Measurements from ENCODE around the gene ZBTB7C. TPM values are rescaled to one million over a fixed set of nuclear protein-coding genes. Genes with fewer than 3 reads are reported as not detected.

Gene ZBTB7C
- total and polyA plus RNA-seq, 4 donors: 0.19 to 1.1 (median 0.45) TPM

DNA sequence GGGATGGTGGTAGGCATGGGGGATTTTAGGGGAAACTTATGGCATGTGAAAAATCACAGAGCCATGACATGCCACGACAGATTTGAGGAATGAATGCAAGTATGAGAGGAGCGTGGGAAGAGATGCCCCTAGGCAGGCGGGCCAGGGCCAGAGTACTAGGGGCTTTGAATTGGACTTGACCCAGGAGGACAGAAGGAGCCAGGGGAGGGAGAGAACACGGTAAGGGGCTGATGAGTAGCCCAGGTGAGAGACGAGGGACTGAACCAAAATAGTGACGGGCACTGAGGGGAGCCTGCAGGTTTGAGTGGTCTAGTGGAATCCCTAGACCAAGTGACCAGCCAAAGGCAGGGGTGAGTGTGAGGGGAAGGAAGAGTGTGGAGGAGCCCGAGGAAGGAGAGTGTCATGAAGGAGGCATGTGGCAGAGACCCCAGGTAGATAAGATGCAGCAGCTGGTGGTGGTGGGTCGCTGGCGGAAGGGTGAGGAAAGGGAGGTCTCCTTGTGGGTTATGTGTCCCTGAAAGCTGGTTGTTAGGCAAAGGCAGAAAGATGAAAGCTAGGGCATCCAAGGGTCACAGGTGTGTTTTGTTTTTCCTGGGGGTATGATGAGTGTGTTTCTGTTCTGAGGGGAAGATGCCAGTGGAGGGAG, 48.7 kb downstream of the ZBTB7C start:
- no peak overlapping the region for H3K4me3 ChIP-seq (ENCODE audit: low read depth in 1 of 3, low read length in 3 of 3)
- 88% methylated on average over 9 of the region's 9 CpGs for WGBS
- no peaks in the 10 kb centered on the region for H3K36me3 ChIP-seq (ENCODE audit: control insufficient read depth in 4 of 4, insufficient read depth in 3 of 4, low read depth in 1 of 4, low read length in 3 of 4)
- no peak overlapping the region for H3K27ac ChIP-seq (ENCODE audit: low read depth in 1 of 2, low read length in 2 of 2)
- H3K9me3 ChIP-seq (ENCODE audit: control insufficient read depth in 4 of 4, low read length in 3 of 4): peaks cover 0 to 3% (median 0%) of the 10 kb centered on the region in 4 donors
- H3K9ac ChIP-seq (ENCODE audit: low read depth in 1 of 2, low read length in 2 of 2): no peak overlapping the region
- no peak for DNase-seq (ENCODE audit: low spot score)
- no peaks in the 10 kb centered on the region for H3K27me3 ChIP-seq (ENCODE audit: control insufficient read depth in 4 of 4, insufficient read depth in 4 of 4, low read length in 3 of 4)
- no peaks in the 10 kb centered on the region for H3K4me1 ChIP-seq (ENCODE audit: control insufficient read depth in 4 of 4, insufficient read depth in 4 of 4, low read length in 3 of 4)
- TF ChIP-seq RAD21 (IDR thresholded peaks at IDR 0.05) (no peak), FOXA2 (IDR thresholded peaks at IDR 0.05) (no peak), HNF4A (conservative IDR thresholded peaks at IDR 0.05) (no peak), JUND (IDR thresholded peaks at IDR 0.05) (no peak), YY1 (IDR thresholded peaks at IDR 0.05) (no peak), NR2F2 (IDR thresholded peaks at IDR 0.05) (no peak), RXRA (IDR thresholded peaks at IDR 0.05) (no peak)
- TF ChIP-seq, protein P1, sequence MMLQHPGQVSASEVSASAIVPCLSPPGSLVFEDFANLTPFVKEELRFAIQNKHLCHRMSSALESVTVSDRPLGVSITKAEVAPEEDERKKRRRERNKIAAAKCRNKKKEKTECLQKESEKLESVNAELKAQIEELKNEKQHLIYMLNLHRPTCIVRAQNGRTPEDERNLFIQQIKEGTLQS (IDR thresholded peaks at IDR 0.05): no peak
- TF ChIP-seq, protein P2, sequence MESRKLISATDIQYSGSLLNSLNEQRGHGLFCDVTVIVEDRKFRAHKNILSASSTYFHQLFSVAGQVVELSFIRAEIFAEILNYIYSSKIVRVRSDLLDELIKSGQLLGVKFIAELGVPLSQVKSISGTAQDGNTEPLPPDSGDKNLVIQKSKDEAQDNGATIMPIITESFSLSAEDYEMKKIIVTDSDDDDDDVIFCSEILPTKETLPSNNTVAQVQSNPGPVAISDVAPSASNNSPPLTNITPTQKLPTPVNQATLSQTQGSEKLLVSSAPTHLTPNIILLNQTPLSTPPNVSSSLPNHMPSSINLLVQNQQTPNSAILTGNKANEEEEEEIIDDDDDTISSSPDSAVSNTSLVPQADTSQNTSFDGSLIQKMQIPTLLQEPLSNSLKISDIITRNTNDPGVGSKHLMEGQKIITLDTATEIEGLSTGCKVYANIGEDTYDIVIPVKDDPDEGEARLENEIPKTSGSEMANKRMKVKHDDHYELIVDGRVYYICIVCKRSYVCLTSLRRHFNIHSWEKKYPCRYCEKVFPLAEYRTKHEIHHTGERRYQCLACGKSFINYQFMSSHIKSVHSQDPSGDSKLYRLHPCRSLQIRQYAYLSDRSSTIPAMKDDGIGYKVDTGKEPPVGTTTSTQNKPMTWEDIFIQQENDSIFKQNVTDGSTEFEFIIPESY (IDR thresholded peaks at IDR 0.05): no peak
- TF ChIP-seq, protein P3, sequence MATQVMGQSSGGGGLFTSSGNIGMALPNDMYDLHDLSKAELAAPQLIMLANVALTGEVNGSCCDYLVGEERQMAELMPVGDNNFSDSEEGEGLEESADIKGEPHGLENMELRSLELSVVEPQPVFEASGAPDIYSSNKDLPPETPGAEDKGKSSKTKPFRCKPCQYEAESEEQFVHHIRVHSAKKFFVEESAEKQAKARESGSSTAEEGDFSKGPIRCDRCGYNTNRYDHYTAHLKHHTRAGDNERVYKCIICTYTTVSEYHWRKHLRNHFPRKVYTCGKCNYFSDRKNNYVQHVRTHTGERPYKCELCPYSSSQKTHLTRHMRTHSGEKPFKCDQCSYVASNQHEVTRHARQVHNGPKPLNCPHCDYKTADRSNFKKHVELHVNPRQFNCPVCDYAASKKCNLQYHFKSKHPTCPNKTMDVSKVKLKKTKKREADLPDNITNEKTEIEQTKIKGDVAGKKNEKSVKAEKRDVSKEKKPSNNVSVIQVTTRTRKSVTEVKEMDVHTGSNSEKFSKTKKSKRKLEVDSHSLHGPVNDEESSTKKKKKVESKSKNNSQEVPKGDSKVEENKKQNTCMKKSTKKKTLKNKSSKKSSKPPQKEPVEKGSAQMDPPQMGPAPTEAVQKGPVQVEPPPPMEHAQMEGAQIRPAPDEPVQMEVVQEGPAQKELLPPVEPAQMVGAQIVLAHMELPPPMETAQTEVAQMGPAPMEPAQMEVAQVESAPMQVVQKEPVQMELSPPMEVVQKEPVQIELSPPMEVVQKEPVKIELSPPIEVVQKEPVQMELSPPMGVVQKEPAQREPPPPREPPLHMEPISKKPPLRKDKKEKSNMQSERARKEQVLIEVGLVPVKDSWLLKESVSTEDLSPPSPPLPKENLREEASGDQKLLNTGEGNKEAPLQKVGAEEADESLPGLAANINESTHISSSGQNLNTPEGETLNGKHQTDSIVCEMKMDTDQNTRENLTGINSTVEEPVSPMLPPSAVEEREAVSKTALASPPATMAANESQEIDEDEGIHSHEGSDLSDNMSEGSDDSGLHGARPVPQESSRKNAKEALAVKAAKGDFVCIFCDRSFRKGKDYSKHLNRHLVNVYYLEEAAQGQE (IDR thresholded peaks at IDR 0.05): no peak

DNA sequence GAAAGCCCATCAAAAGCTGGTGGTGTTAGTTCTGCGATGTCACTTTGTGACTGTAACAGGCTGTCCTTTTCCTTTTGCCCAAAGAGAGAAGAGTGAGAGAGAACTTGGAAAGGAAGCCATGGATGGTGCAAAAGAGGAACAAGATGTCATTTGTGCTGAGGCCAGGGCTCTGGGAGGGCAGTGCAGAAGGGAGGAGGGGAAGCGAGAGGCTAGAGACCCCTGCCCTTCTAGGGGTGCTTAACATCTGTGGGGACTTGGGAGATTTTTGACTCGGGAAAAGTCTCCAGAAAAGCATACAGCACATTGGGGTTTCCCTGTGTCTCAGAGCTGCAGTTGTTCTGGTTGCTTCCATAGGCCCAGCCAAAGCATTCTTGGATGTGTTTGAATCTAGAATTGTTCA, 49.6 kb downstream of the ZBTB7C start:
- H3K4me3 ChIP-seq (ENCODE audit: low read depth in 1 of 3, low read length in 3 of 3): no peak overlapping the region
- H3K9ac ChIP-seq (ENCODE audit: low read depth in 1 of 2, low read length in 2 of 2): no peak overlapping the region
- no peak for DNase-seq (ENCODE audit: low spot score)
- no peaks in the 10 kb centered on the region for H3K27me3 ChIP-seq (ENCODE audit: control insufficient read depth in 4 of 4, insufficient read depth in 4 of 4, low read length in 3 of 4)
- no peak overlapping the region for H3K27ac ChIP-seq (ENCODE audit: low read depth in 1 of 2, low read length in 2 of 2)
- no peaks in the 10 kb centered on the region for H3K36me3 ChIP-seq (ENCODE audit: control insufficient read depth in 4 of 4, insufficient read depth in 3 of 4, low read depth in 1 of 4, low read length in 3 of 4)
- no peaks in the 10 kb centered on the region for H3K4me1 ChIP-seq (ENCODE audit: control insufficient read depth in 4 of 4, insufficient read depth in 4 of 4, low read length in 3 of 4)
- WGBS: 77% methylated on average over 3 of the region's 3 CpGs
- no peaks in the 10 kb centered on the region for H3K9me3 ChIP-seq (ENCODE audit: control insufficient read depth in 4 of 4, low read length in 3 of 4)
- TF ChIP-seq NR2F2 (IDR thresholded peaks at IDR 0.05): no peak
- TF ChIP-seq HNF4G (IDR thresholded peaks at IDR 0.05): no peak
- no peak for TF ChIP-seq HNF4A (conservative IDR thresholded peaks at IDR 0.05)
- TF ChIP-seq RXRA (IDR thresholded peaks at IDR 0.05): no peak
- no peak for TF ChIP-seq YY1 (IDR thresholded peaks at IDR 0.05)
- TF ChIP-seq, protein P1 (IDR thresholded peaks at IDR 0.05): no peak
- TF ChIP-seq RAD21 (IDR thresholded peaks at IDR 0.05): no peak
- TF ChIP-seq, protein P4, sequence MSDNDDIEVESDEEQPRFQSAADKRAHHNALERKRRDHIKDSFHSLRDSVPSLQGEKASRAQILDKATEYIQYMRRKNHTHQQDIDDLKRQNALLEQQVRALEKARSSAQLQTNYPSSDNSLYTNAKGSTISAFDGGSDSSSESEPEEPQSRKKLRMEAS (IDR thresholded peaks at IDR 0.05): no peak
- TF ChIP-seq FOXA2 (IDR thresholded peaks at IDR 0.05): no peak
- TF ChIP-seq GABPA (IDR thresholded peaks at IDR 0.05 in 1 of 2, conservative IDR thresholded peaks at IDR 0.05 in 1 of 2): no peak
- no peak for TF ChIP-seq JUND (IDR thresholded peaks at IDR 0.05)
- TF ChIP-seq SP1 (IDR thresholded peaks at IDR 0.05): no peak
- TF ChIP-seq, protein P2 (IDR thresholded peaks at IDR 0.05): no peak
- TF ChIP-seq, protein P5, sequence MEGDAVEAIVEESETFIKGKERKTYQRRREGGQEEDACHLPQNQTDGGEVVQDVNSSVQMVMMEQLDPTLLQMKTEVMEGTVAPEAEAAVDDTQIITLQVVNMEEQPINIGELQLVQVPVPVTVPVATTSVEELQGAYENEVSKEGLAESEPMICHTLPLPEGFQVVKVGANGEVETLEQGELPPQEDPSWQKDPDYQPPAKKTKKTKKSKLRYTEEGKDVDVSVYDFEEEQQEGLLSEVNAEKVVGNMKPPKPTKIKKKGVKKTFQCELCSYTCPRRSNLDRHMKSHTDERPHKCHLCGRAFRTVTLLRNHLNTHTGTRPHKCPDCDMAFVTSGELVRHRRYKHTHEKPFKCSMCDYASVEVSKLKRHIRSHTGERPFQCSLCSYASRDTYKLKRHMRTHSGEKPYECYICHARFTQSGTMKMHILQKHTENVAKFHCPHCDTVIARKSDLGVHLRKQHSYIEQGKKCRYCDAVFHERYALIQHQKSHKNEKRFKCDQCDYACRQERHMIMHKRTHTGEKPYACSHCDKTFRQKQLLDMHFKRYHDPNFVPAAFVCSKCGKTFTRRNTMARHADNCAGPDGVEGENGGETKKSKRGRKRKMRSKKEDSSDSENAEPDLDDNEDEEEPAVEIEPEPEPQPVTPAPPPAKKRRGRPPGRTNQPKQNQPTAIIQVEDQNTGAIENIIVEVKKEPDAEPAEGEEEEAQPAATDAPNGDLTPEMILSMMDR (IDR thresholded peaks at IDR 0.05; ENCODE audit: low read depth, low read length, missing input control): no peak
- no peak for TF ChIP-seq FOXA1 (IDR thresholded peaks at IDR 0.05)

Data from liver (tissue), 9 donors.